ENCODE results near the gene TEK.

DNA sequence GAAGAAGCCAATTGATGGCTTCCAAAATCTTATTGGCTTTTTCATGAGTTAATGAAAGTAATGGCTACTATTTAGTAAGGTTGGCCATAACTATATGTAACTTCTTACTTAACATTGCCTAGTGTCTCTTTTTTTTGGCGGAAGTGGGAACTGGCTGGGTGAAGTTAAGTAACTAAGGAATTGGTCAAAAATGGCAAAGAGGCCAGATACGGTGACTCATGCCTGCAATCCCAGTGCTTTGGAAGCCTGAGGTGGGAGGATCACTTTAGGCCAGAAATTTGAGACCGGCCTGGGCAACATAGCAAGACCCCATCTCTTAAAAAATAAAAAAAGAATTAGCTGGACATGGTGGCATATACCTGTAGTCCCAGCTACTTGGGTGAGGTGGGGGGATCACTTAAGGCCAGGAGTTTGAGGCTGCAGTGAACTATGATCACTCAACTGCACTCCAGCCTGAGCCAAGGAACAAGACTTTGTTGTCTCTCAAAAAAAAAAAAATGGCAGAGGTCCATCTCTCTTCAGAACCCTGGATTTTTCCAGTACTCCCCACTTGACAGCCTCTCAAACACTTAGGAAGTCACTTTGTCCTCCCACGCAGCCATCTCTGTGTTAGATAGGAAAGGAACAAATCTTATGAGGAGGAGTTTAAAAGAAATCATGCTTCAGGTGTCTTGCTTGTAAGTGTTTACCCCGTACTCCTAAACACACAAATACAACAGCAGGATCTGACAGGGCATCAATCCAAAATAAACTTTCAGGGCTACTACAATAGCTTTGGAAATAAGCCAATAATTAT is 75.7 kb downstream of the TEK start:
- no peak for TF ChIP-seq EZH2 (IDR thresholded peaks at IDR 0.05)
- no peak for TF ChIP-seq POLR2AphosphoS5 (IDR thresholded peaks at IDR 0.05; ENCODE audit: borderline replicate concordance, low read depth, low read length)
- no peak for TF ChIP-seq FOXP2 (optimal IDR thresholded peaks at IDR 0.05; ENCODE audit: control extremely low read depth, extremely low read length, insufficient read depth)
